Activated T-cell treated with anti-CD3 and anti-CD28 coated beads, Interleukin-2, amount 50 U/mL, for 24 hours (primary cell): Measurements from ENCODE around the gene SGCB.
A peak's percentile ranks its signal among the peaks of the same experiment; 100 is the strongest.

Experiments
- DNase-seq: peaks from one replicate; pipeline ENCODE4 v3.0.0-alpha.2; 2020
- H3K27ac Mint-ChIP-seq: 2 replicates; pipeline ENCODE4 v1.8.0; 2020; ENCODE audit warnings: mild to moderate bottlenecking, mixed read lengths
- H3K27me3 Mint-ChIP-seq: 2 replicates; pipeline ENCODE4 v1.8.0; 2020; ENCODE audit warnings: mixed read lengths
- H3K36me3 Mint-ChIP-seq: 2 replicates; pipeline ENCODE4 v1.8.0; 2020; ENCODE audit warnings: low read depth, mixed read lengths
- H3K4me1 Mint-ChIP-seq: 2 replicates; pipeline ENCODE4 v1.8.0; 2020; ENCODE audit warnings: low read depth, mixed read lengths
- H3K4me3 Mint-ChIP-seq: 2 replicates; pipeline ENCODE4 v1.8.0; 2020; ENCODE audit warnings: mild to moderate bottlenecking, moderate library complexity, mixed read lengths
- H3K9me3 Mint-ChIP-seq: 2 replicates; pipeline ENCODE4 v1.8.0; 2020; ENCODE audit warnings: mixed read lengths

The SGCB gene

DNA sequence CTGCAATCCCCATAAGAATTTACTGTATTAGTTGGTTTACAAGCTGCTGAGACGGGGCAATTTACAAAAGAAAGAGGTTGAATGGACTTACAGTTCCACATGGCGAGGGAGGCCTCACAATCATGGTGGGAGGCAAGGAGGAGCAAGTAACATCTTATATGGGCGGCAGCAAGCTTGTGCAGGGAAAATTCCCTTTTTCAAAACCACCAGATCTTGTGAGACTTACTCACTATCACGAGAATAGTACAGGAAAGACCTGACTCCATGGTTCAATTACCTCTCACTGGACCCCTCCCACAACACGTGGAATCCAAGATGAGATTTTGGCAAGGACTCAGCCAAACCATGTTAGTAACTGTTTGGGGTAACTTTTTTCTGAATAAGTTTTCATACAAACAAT lies 11.2 kb upstream of the SGCB start:
- Mint-ChIP-seq H3K27me3 (peaks cover 81% of the 10 kb centered on the region), H3K36me3 (no peaks in the 10 kb centered on the region), H3K4me3 (no peak overlapping the region), H3K9me3 (no peaks in the 10 kb centered on the region), H3K27ac (no peak overlapping the region), H3K4me1 (peaks cover 18% of the 10 kb centered on the region)
- DNase-seq, result no peak

DNA sequence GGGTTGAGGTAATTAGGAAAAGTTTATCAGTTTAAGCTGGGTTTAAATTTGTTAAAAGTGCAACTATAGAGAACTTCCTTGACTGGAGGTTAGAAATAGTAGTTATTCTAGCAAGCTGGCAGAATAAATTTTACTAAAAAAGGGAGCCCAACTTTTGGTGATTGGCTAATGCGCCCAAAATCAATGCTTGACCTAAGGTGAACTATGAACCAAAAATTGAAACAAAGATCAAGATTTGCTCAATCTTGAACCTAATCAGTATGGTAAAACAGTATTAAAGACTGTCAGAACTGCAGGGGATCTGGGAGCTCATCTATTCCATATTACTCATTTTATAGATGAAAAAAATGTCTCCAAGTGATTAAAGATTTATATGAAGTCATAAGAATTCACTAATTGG lies 6.9 kb upstream of the SGCB start:
- no peak for DNase-seq
- no peak overlapping the region for H3K4me3 Mint-ChIP-seq
- H3K9me3 Mint-ChIP-seq, result no peaks in the 10 kb centered on the region
- no peaks in the 10 kb centered on the region for H3K36me3 Mint-ChIP-seq
- no peak overlapping the region for H3K27ac Mint-ChIP-seq
- H3K4me1 Mint-ChIP-seq, result no peaks in the 10 kb centered on the region
- H3K27me3 Mint-ChIP-seq, result peaks cover 62% of the 10 kb centered on the region

DNA sequence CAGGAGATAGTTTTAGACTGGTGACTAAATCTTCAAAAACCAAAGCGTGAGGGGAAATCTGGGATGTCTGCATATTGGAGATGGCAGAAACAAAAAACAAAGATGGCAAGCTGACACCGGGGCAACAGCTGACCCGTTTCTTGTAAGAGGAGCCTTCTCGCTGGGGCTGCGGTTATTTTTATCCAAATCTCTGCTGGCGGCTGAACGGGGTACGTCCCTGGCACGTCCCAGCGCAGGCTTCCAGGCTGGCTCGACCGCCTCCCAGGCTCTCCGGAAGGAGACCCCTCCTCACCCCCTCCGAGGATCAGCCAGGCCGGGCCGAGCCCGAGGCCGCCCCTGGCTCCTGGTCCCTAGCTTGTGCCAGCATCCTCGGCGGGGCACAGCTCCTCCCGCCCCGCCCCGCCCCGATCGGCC lies 403 bp downstream of the SGCB start:
- Mint-ChIP-seq H3K36me3 (peaks cover 3% of the 10 kb centered on the region), H3K9me3 (no peaks in the 10 kb centered on the region), H3K4me1 (peaks cover 25% of the 10 kb centered on the region), H3K27me3 (peaks cover 15% of the 10 kb centered on the region), H3K4me3 (peak overlapping the region; percentile 84), H3K27ac (peak overlapping the region; percentile 65)
- DNase-seq, result no peak

DNA sequence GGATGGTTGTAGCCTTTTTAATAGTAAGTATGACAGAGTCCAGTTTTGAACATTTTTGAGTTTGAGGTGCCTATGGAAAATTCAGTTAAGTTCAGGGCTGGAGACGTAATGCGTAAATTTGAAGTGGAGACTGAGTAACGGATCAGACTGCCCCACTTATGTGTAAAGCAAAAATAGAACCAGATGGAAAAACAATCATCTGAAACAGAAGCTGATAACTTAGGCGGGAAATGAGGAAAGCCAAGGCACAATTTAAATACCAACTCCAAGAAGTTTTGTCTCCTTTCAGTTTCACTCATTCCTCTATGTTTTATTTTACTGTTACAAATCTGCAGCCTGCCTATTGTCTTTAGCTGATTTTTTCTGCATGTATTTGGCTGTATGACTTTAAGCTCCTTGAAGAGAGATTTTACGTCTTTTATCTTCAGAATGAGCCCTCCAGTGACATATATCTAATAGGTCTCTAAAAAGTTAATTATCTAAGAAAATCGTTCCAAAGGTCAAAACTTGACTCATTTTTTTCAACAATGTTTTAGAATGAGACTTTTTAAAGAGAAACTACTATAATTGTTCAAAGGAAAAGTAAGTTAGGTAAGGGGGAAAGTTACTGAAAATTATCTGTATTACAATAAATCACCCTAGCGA lies 1.1 kb downstream of the SGCB start:
- Mint-ChIP-seq H3K9me3 (no peaks in the 10 kb centered on the region), H3K4me3 (peak overlapping the region; percentile 84), H3K27me3 (peaks cover 11% of the 10 kb centered on the region), H3K4me1 (peaks cover 25% of the 10 kb centered on the region), H3K27ac (peak overlapping the region; percentile 65), H3K36me3 (peaks cover 4% of the 10 kb centered on the region)
- DNase-seq, result no peak

DNA sequence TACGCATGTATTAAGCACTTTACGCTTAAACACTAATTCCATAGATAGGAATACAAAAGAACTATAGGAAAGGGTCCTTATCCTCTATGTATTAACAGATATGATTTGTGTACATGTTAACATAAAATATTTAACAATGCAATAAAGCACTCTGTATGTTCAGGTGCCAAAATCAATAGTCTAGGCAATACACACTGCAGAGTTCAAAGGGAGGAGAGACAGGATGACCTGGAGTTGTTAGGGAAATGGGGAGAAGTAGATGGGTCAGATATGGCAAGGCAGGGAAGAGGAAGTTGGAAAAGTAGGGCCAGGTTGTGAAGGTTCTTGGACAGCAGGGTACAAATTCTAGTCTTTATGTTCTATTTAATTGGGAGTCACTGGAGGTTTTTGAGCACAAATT lies 2.9 kb downstream of the SGCB start:
- Mint-ChIP-seq H3K9me3 (no peaks in the 10 kb centered on the region), H3K36me3 (peaks cover 16% of the 10 kb centered on the region), H3K27ac (no peak overlapping the region), H3K27me3 (peaks cover 7% of the 10 kb centered on the region), H3K4me3 (no peak overlapping the region), H3K4me1 (peaks cover 30% of the 10 kb centered on the region)
- no peak for DNase-seq

DNA sequence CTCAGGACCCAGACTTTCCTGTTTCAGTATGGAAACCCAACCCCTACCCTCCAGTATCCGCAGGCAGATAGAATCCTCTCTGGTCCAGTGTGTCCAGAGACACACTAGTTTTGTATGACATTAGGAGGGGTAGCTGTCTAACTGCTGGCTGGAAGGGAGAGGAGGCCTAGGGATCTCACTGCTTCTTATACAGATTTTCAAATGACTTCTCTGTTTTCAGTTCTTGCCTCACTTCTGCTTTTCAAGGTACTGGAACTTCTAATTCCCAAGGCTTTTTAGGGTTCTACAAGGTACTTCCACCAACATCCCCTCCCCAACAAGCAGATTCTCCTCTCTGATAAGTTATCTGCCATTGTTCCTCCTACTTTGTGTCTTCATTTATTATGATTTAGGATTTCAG lies 6.1 kb downstream of the SGCB start:
- peaks cover 33% of the 10 kb centered on the region for H3K36me3 Mint-ChIP-seq
- no peaks in the 10 kb centered on the region for H3K27me3 Mint-ChIP-seq
- no peak overlapping the region for H3K4me3 Mint-ChIP-seq
- peaks cover 18% of the 10 kb centered on the region for H3K4me1 Mint-ChIP-seq
- H3K9me3 Mint-ChIP-seq, result no peaks in the 10 kb centered on the region
- DNase-seq, result no peak
- no peak overlapping the region for H3K27ac Mint-ChIP-seq

DNA sequence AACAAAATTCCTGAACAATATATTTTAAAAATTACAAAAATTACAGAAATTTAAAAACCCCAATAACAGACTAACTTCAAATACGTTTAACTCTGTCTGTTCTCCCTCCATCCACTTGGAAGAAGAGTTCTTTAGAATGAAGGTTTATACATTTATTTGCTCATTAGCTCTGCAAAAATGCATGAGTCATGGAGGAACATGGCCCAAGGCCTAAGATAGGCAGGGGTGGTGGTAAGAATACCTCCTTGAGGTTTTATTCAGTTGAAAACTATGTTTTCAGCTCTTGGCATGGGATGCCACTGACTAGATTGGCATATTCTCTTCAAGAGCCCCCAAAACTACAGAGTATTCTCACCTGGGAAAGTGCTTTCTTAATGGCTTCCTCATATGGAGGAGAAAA lies 9.1 kb downstream of the SGCB start:
- H3K9me3 Mint-ChIP-seq, result no peaks in the 10 kb centered on the region
- no peak for DNase-seq
- peaks cover 6% of the 10 kb centered on the region for H3K4me1 Mint-ChIP-seq

DNA sequence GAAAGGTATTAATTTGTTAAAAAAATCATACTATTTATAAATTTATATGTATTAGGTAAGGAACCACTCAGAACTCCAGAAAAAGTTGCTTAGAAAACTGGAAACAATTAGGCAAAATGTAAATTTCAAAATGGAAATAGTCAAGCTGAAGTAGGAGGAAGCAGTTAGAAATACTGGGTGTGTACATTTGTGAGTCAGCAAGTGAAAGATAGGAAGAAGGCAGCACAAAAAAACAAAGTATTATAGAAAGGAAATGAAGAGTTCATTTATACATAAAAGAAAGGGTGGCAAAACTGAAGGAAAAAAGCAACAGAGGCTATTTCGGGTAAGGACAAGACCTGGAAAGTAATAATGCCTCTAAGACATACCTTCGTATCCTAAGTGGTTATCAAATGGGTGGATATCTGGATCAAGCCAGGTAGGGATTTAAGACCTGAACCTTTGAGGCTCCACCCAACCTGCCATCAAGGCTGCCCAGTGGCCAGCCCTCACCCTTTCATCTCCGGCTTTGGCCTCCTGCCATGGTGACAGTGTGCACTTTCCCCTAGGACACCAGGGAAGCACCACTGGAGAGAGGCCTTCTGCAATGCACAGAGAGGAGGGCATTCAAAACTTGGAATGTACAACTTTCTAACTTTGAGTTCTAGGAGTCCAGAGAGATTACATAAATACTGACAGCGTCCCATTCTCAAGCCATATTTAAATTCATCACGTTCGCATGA lies 18.0 kb downstream of the SGCB start, which contains the start of gene LRRC66:
TSS of gene LRRC66 (minus strand) at position 428 of the 722 bp plus-strand sequence. CDS start 2,750 bp downstream, outside the sequence.
- Mint-ChIP-seq H3K4me1 (no peaks in the 10 kb centered on the region), H3K27ac (no peak within 1 kb of the TSS), H3K27me3 (no peaks in the 10 kb centered on the region), H3K36me3 (peaks cover 19% of the 10 kb centered on the region), H3K4me3 (no peak within 1 kb of the TSS), H3K9me3 (no peaks in the 10 kb centered on the region)
- no peak for DNase-seq

More for the DNA sequence above, 9.1 kb downstream of the SGCB start:
- Mint-ChIP-seq H3K4me3 (no peak overlapping the region), H3K27me3 (no peaks in the 10 kb centered on the region), H3K36me3 (peaks cover 48% of the 10 kb centered on the region), H3K27ac (no peak overlapping the region)

DNA sequence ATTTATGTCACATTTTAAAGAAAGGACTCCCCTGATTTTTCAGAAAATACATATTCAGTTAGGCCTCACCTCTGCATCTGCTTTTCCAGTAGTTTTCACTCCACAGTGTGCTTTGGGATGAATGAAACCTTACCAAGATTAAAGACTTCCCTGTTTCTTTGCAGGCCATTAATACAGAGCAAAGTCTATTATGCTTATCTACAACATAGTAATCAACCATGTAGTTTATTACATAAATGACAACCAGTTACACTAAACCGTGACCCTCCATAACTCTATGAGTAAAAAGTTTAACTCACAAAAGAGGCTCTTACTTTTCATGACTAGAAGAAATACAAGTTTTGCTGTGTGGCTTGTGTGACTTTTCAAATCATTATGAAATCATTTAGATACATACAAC lies 20.3 kb downstream of the SGCB start:
- no peak for DNase-seq
- Mint-ChIP-seq H3K4me1 (no peaks in the 10 kb centered on the region), H3K36me3 (peaks cover 6% of the 10 kb centered on the region), H3K27me3 (no peaks in the 10 kb centered on the region), H3K27ac (no peak overlapping the region), H3K9me3 (no peaks in the 10 kb centered on the region), H3K4me3 (no peak overlapping the region)

DNA sequence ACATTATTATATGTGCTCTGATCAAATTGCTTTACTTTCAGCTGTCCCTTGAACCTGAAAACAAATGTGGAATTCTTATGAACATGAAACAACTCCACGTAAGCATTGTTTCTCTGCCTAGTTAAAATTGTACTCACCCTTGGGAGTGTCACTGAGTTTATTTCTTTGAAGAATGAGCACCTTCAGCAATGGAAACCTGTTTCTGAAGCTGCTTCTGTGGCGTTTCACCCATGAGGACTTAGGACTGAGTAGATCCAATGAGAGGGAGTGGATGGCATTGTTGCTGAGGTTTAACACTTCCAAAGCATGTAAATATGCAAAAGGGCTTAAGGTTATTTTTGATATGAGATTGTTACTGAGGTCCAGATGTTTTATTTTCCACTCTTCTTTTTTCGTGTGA lies 21.1 kb downstream of the SGCB start:
- H3K27me3 Mint-ChIP-seq, result no peaks in the 10 kb centered on the region
- DNase-seq, result no peak
- H3K4me1 Mint-ChIP-seq, result no peaks in the 10 kb centered on the region
- no peaks in the 10 kb centered on the region for H3K36me3 Mint-ChIP-seq
- H3K4me3 Mint-ChIP-seq, result no peak overlapping the region
- no peaks in the 10 kb centered on the region for H3K9me3 Mint-ChIP-seq
- no peak overlapping the region for H3K27ac Mint-ChIP-seq

DNA sequence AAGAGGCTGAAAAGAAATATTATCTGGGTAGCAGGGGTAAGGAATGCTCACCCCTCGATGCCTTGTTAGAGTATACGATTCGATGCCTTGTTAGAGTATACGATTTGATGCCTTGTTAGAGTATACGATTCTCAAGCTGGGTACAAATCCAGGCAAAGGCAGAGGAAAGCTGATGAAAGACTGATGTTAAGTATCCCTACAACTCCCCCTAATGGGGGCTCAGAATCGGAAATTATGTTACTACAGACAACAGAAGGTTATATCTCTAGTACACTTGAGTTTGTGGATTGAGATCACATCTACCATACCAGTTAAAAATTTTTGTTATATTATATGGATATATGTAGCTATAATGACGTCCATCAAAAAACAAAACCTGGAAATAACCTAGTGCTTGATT lies 22.7 kb downstream of the SGCB start:
- no peaks in the 10 kb centered on the region for H3K4me1 Mint-ChIP-seq
- H3K9me3 Mint-ChIP-seq, result no peaks in the 10 kb centered on the region
- H3K27ac Mint-ChIP-seq, result no peak overlapping the region
- no peak for DNase-seq
- no peaks in the 10 kb centered on the region for H3K36me3 Mint-ChIP-seq
- no peaks in the 10 kb centered on the region for H3K27me3 Mint-ChIP-seq
- H3K4me3 Mint-ChIP-seq, result no peak overlapping the region

DNA sequence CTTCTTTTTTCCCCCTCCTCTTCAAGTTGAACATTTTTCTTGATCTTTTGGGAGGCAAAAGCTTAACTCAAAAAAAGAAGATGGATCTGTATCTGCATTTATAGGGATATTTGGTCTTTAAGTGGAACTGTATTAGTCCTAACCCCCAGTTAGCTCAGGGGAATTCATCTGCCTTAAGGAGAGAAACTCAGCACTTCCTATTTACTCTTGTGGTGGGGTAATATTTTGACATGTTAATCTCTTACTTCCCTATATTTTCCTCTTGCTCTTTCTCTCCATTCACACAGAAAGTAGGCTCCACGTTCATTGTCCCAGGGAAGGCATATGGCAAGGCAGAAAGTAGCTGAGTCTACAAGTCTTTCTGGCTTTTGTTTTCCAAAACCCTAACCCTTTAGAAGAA lies 23.2 kb downstream of the SGCB start:
- Mint-ChIP-seq H3K27me3 (no peaks in the 10 kb centered on the region), H3K9me3 (no peaks in the 10 kb centered on the region), H3K4me1 (no peaks in the 10 kb centered on the region), H3K36me3 (no peaks in the 10 kb centered on the region), H3K27ac (no peak overlapping the region), H3K4me3 (no peak overlapping the region)
- DNase-seq, result no peak

DNA sequence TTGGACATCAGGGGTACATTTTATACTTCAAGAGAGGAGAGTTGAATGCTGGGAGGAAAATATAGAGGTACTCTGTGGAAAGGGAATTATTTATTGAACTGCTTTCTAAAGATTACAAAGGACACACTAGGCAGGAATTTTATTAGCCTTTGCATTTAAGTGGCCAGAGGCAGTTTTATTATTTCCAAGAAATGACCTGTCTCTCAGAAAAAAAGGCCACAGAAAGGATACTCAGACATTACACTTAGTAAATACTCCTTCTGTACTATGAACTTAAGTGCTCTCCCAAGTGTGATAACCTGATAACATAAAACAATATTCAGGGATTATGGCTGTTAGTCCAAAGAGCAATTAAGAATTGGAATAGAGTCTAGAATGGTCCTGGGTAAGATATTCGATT lies 25.4 kb downstream of the SGCB start:
- Mint-ChIP-seq H3K36me3 (no peaks in the 10 kb centered on the region), H3K27ac (no peak overlapping the region), H3K4me1 (no peaks in the 10 kb centered on the region), H3K9me3 (no peaks in the 10 kb centered on the region), H3K27me3 (no peaks in the 10 kb centered on the region), H3K4me3 (no peak overlapping the region)
- no peak for DNase-seq

DNA sequence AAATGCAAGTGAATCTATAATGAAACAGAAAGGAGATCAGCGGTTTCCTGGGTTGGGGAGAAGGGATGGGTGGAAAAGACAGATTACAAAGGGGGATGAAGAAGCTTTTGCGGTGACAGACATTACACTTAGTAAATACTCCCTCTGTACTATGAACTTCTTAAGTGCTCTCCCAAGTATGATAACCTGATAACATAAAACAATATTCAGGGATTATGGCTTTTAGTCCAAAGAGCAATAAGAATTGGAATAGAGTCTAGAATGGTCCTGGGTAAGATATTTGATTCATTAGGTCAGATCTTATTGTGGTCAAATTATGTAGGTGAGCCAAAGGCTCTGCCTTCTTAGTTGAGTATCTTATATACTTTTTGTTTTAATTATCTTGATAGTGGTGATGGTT lies 27.1 kb downstream of the SGCB start:
- Mint-ChIP-seq H3K9me3 (no peaks in the 10 kb centered on the region), H3K27me3 (no peaks in the 10 kb centered on the region), H3K27ac (no peak overlapping the region), H3K4me1 (no peaks in the 10 kb centered on the region), H3K36me3 (no peaks in the 10 kb centered on the region), H3K4me3 (no peak overlapping the region)
- DNase-seq, result no peak

DNA sequence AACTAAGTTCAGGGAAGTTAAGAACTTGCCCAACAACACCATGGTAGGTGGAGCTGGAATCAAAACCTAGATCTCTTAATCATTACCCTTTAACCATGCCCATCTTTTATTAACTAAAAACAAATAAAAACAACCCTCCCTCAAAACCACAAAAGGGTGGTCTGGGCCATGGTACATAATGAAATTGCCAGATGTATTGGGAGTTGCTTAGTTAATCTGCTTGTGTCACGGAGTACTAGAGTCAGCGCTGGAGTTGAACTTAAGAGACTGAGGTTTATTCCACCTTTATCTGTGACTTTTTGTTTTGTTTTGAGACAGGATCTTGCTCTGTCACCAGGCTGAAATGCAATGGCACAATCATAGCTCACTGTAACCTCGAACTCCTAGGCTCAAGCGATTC lies 31.2 kb downstream of the SGCB start:
- Mint-ChIP-seq H3K4me1 (no peaks in the 10 kb centered on the region), H3K9me3 (no peaks in the 10 kb centered on the region), H3K4me3 (no peak overlapping the region), H3K36me3 (no peaks in the 10 kb centered on the region), H3K27ac (no peak overlapping the region), H3K27me3 (no peaks in the 10 kb centered on the region)
- no peak for DNase-seq
